Parathyroid adenoma (tissue), 2 donors: ENCODE measurements around the gene GRIK1.

Source experiments
- H2AFZ ChIP-seq: fragments of 300-600 bp; sonication (generic); one replicate; pipeline ENCODE4 v1.7.0; 2017; ENCODE audit warnings: antibody characterized with exemption, mild to moderate bottlenecking
- H3K27ac ChIP-seq: fragments of 300-600 bp; sonication (generic); one replicate; pipeline ENCODE4 v1.7.0; 2017
- H3K27me3 ChIP-seq: fragments of 300-600 bp; sonication (generic); one replicate; pipeline ENCODE4 v1.7.0; 2017; ENCODE audit warnings: low read length; ENCODE audit not compliant: control insufficient read depth, insufficient read depth
- H3K36me3 ChIP-seq: fragments of 300-600 bp; sonication (generic); one replicate; pipeline ENCODE4 v1.7.0; 2017; ENCODE audit warnings: low read length; ENCODE audit not compliant: control insufficient read depth, insufficient read depth
- H3K4me1 ChIP-seq: fragments of 300-600 bp; sonication (generic); one replicate; pipeline ENCODE4 v1.7.0; 2017; ENCODE audit warnings: control low read depth
- H3K4me2 ChIP-seq: fragments of 300-600 bp; sonication (generic); one replicate; pipeline ENCODE4 v1.7.0; 2017; ENCODE audit warnings: low read length
- H3K4me3 ChIP-seq: fragments of 300-600 bp; sonication (generic); one replicate; pipeline ENCODE4 v1.7.0; 2017; ENCODE audit warnings: low read depth, low read length
- H3K79me2 ChIP-seq: fragments of 300-600 bp; sonication (generic); one replicate; pipeline ENCODE4 v1.7.0; 2017; ENCODE audit warnings: control low read depth
- H3K9ac ChIP-seq: fragments of 300-600 bp; sonication (generic); one replicate; pipeline ENCODE4 v1.7.0; 2017; ENCODE audit warnings: mild to moderate bottlenecking
- H3K9me3 ChIP-seq: fragments of 300-600 bp; sonication (generic); one replicate; pipeline ENCODE4 v1.7.0; 2017; ENCODE audit warnings: low read length; ENCODE audit not compliant: control insufficient read depth
- CTCF ChIP-seq: fragments of 300-600 bp; sonication (generic); IDR thresholded peaks from one replicate; pipeline ENCODE4 v1.7.0; 2017; ENCODE audit warnings: antibody characterized with exemption, mild to moderate bottlenecking
- donor health status: primary hyperparathyroidism.

GRIK1 gene

GRCh38 chr21:29854795-29855194 lies 85.0 kb downstream of the GRIK1 start:
- Histone ChIP-seq H3K36me3 (no peaks in the 10 kb centered on the region), H3K27me3 (no peaks in the 10 kb centered on the region), H3K27ac (no peak overlapping the region), H3K9me3 (no peaks in the 10 kb centered on the region), H3K4me2 (no peak overlapping the region), H3K4me3 (no peak overlapping the region), H3K4me1 (no peaks in the 10 kb centered on the region), H3K9ac (no peak overlapping the region), H2AFZ (no peak overlapping the region), H3K79me2 (no peaks in the 10 kb centered on the region)
- no peak for TF ChIP-seq CTCF

- no peak overlapping the region for H3K9ac ChIP-seq
- H3K27me3 ChIP-seq, result no peaks in the 10 kb centered on the region
- H3K4me3 ChIP-seq, result no peak overlapping the region
- H3K79me2 ChIP-seq, result no peaks in the 10 kb centered on the region
- H3K4me1 ChIP-seq, result no peaks in the 10 kb centered on the region
- no peak overlapping the region for H3K4me2 ChIP-seq
- no peaks in the 10 kb centered on the region for H3K36me3 ChIP-seq
- no peak overlapping the region for H3K27ac ChIP-seq
- no peaks in the 10 kb centered on the region for H3K9me3 ChIP-seq
- TF ChIP-seq CTCF, result no peak
- H2AFZ ChIP-seq, result no peak overlapping the region
These were observed 88.2 kb downstream of the GRIK1 start for GRCh38 chr21:29851611-29852010.

GRCh38 chr21:29849735-29850176 lies 90.0 kb downstream of the GRIK1 start:
- Histone ChIP-seq H3K4me3 (no peak overlapping the region), H3K79me2 (no peaks in the 10 kb centered on the region), H2AFZ (peak overlapping the region; percentile 17), H3K4me1 (no peaks in the 10 kb centered on the region), H3K9me3 (no peaks in the 10 kb centered on the region), H3K4me2 (no peak overlapping the region), H3K9ac (no peak overlapping the region), H3K27ac (no peak overlapping the region), H3K27me3 (no peaks in the 10 kb centered on the region), H3K36me3 (no peaks in the 10 kb centered on the region)
- TF ChIP-seq CTCF, result peak; percentile 27

- Histone ChIP-seq H3K9ac (no peak overlapping the region), H3K27ac (no peak overlapping the region), H3K9me3 (no peaks in the 10 kb centered on the region), H3K36me3 (no peaks in the 10 kb centered on the region), H2AFZ (no peak overlapping the region), H3K79me2 (no peaks in the 10 kb centered on the region), H3K4me1 (no peaks in the 10 kb centered on the region), H3K27me3 (no peaks in the 10 kb centered on the region), H3K4me2 (no peak overlapping the region), H3K4me3 (no peak overlapping the region)
- no peak for TF ChIP-seq CTCF
These were observed 96.0 kb downstream of the GRIK1 start for GRCh38 chr21:29843804-29844203.

GRCh38 chr21:29834617-29835016 lies 105.2 kb downstream of the GRIK1 start:
- H3K27ac ChIP-seq, result no peak overlapping the region
- no peak overlapping the region for H3K9ac ChIP-seq
- H2AFZ ChIP-seq, result no peak overlapping the region
- no peak overlapping the region for H3K4me2 ChIP-seq
- H3K27me3 ChIP-seq, result no peaks in the 10 kb centered on the region
- TF ChIP-seq CTCF, result no peak
- no peaks in the 10 kb centered on the region for H3K79me2 ChIP-seq
- no peaks in the 10 kb centered on the region for H3K9me3 ChIP-seq
- no peaks in the 10 kb centered on the region for H3K36me3 ChIP-seq
- no peak overlapping the region for H3K4me3 ChIP-seq
- H3K4me1 ChIP-seq, result no peaks in the 10 kb centered on the region
